SK-N-SH (cell line): ENCODE data around the gene AURKB.

Source experiments
- TF ChIP-seq, protein P1 (sequence below): fragments of 200-600 bp; sonication (generic); IDR thresholded peaks from 2 replicates; pipeline ENCODE4 v1.6.1; 2017; ENCODE audit warnings: antibody characterized with exemption, mild to moderate bottlenecking, moderate library complexity
- TF ChIP-seq, protein P2 (sequence below): IDR thresholded peaks from 2 replicates; pipeline ENCODE4 v1.4.0; 2012; ENCODE audit warnings: low read depth, borderline replicate concordance

DNA sequence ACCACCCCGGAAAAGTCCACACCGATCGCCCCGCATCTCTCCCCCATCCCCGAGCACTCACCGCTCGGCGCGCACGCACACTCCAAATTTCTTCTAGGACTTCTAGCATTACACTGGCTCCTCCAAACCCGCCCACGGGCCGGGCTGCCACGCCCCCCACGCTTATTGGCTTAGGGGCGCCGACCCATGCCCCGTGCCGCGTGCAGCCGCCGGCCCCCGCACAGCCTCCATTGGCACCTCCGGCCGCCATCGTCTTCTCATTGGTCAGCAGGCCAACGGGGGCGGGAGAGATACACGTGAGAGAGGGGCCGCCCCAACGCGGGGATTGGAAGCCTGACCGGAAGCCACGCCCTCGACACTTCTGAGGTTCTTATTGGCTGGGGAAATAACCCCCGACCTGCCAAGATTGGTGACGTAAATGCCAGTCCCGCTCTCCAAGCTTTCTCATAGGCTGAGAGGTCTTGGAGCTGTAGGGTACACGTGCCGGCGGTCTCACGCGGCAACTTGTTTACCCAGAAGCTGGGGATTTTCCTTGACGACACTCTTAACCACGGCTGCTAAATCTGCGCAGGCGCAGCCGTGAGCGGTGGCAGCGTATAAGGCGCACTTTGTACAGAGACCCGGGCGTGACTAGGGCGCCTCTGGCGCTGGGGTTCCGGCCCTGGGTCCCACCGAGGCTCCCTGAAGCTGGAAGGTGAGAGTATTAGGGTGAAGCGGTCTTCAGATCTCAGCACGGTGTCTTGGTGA, 54.0 kb downstream of the AURKB start:
- TF ChIP-seq, protein P1, sequence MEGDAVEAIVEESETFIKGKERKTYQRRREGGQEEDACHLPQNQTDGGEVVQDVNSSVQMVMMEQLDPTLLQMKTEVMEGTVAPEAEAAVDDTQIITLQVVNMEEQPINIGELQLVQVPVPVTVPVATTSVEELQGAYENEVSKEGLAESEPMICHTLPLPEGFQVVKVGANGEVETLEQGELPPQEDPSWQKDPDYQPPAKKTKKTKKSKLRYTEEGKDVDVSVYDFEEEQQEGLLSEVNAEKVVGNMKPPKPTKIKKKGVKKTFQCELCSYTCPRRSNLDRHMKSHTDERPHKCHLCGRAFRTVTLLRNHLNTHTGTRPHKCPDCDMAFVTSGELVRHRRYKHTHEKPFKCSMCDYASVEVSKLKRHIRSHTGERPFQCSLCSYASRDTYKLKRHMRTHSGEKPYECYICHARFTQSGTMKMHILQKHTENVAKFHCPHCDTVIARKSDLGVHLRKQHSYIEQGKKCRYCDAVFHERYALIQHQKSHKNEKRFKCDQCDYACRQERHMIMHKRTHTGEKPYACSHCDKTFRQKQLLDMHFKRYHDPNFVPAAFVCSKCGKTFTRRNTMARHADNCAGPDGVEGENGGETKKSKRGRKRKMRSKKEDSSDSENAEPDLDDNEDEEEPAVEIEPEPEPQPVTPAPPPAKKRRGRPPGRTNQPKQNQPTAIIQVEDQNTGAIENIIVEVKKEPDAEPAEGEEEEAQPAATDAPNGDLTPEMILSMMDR: no peak; the same call in 1 of the 2 replicates
- TF ChIP-seq, protein P2, sequence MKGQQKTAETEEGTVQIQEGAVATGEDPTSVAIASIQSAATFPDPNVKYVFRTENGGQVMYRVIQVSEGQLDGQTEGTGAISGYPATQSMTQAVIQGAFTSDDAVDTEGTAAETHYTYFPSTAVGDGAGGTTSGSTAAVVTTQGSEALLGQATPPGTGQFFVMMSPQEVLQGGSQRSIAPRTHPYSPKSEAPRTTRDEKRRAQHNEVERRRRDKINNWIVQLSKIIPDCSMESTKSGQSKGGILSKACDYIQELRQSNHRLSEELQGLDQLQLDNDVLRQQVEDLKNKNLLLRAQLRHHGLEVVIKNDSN: peak; percentile 46; the same call in 1 of the 2 replicates
